IMR-90 (cell line): Measurements from ENCODE around the gene APOL3. TPM values are rescaled to one million over a fixed set of nuclear protein-coding genes. Genes with fewer than 3 reads are reported as not detected.

Experiments
- ATAC-seq: fragments of 200-7000 bp; cut with Tn5 transposase; 2 replicates; pipeline ENCODE4 v1.9.1; 2020; ENCODE audit warnings: low read depth, mild to moderate bottlenecking, moderate library complexity
- BruUV-seq: library from RNA; stranded (reverse); fragments of 400-500 nt; replicated peaks from 2 replicates; lab custom pipeline; 2021; lab: Mats Ljungman, UMichigan
- CTCF ChIA-PET: fragments of 300-600 bp; formaldehyde crosslinking; extraction: SDS; loops from one replicate; lab custom pipeline; 2021; ENCODE audit warnings: antibody characterized with exemption; lab: Yijun Ruan, JAX
- POLR2A ChIA-PET: fragments of 300-600 bp; sonication (Branson Sonifier 250); formaldehyde crosslinking; loops from one replicate; lab custom pipeline; 2022; ENCODE audit warnings: antibody characterized with exemption; ENCODE audit not compliant: unreplicated experiment; lab: Charles Lee
- DNase-seq: peaks from one replicate; pipeline ENCODE4 v3.0.0; 2013
- H2AFZ ChIP-seq: replicated peaks from 2 replicates; pipeline ENCODE3; 2013; ENCODE audit warnings: low read length, mild to moderate bottlenecking; ENCODE audit not compliant: poor library complexity
- H2AK5ac ChIP-seq: 2 replicates; pipeline ENCODE4 v1.6.1; 2013; ENCODE audit warnings: low read depth, low read length, inconsistent platforms
- H2AK9ac ChIP-seq: replicated peaks from 2 replicates; pipeline ENCODE3; 2013; ENCODE audit warnings: mild to moderate bottlenecking, low read depth, low read length, moderate library complexity; ENCODE audit not compliant: poor library complexity
- H2BK120ac ChIP-seq: 2 replicates; pipeline ENCODE4 v1.6.1; 2013; ENCODE audit warnings: low read depth, low read length, inconsistent platforms
- H2BK15ac ChIP-seq: 3 replicates; pipeline ENCODE4 v1.6.1; 2013; ENCODE audit warnings: low read depth, low read length, inconsistent platforms
- H2BK20ac ChIP-seq: 2 replicates; pipeline ENCODE4 v1.6.1; 2013; ENCODE audit warnings: low read depth, mild to moderate bottlenecking, inconsistent platforms, low read length, moderate library complexity
- H2BK5ac ChIP-seq: 2 replicates; pipeline ENCODE4 v1.6.1; 2013; ENCODE audit warnings: mild to moderate bottlenecking, low read depth, low read length, inconsistent platforms; ENCODE audit not compliant: poor library complexity, severe bottlenecking
- H3K14ac ChIP-seq: replicated peaks from 2 replicates; pipeline ENCODE4 v1.6.1; 2013; ENCODE audit warnings: low read depth, low read length, inconsistent platforms
- H3K18ac ChIP-seq: 2 replicates; pipeline ENCODE4 v1.6.1; 2013; ENCODE audit warnings: low read depth, low read length, control low read depth
- H3K23ac ChIP-seq: 2 replicates; pipeline ENCODE4 v1.6.1; 2013; ENCODE audit warnings: low read depth, low read length, inconsistent platforms
- H3K27ac ChIP-seq: 2 replicates; pipeline ENCODE4 v1.5.1; 2013; ENCODE audit warnings: mild to moderate bottlenecking, control low read depth, low read length; ENCODE audit not compliant: insufficient read depth
- H3K27me3 ChIP-seq: 2 replicates; pipeline ENCODE4 v1.6.1; 2013; ENCODE audit warnings: low read length; ENCODE audit not compliant: control insufficient read depth, insufficient read depth
- H3K36me3 ChIP-seq: 2 replicates; pipeline ENCODE4 v1.6.1; 2013; ENCODE audit warnings: low read length, mixed read lengths; ENCODE audit not compliant: control insufficient read depth, insufficient read depth
- H3K4ac ChIP-seq: 2 replicates; pipeline ENCODE4 v1.6.1; 2013; ENCODE audit warnings: low read depth, low read length, inconsistent platforms
- H3K4me1 ChIP-seq: 2 replicates; pipeline ENCODE4 v1.6.1; 2013; ENCODE audit warnings: low read length, mixed read lengths; ENCODE audit not compliant: control insufficient read depth, insufficient read depth
- H3K4me2 ChIP-seq: 2 replicates; pipeline ENCODE4 v1.6.1; 2013; ENCODE audit warnings: low read depth, mild to moderate bottlenecking, control low read depth, low read length, moderate library complexity
- H3K4me3 ChIP-seq: 2 replicates; pipeline ENCODE4 v1.5.1; 2013; ENCODE audit warnings: low read depth, mild to moderate bottlenecking, control low read depth, low read length, moderate library complexity; ENCODE audit not compliant: insufficient read depth
- H3K56ac ChIP-seq: 2 replicates; pipeline ENCODE4 v1.6.1; 2013; ENCODE audit warnings: low read length, inconsistent platforms; ENCODE audit not compliant: insufficient read depth; ENCODE audit errors: extremely low read depth
- H3K79me1 ChIP-seq, 2 experiments: 2 replicates each; pipeline ENCODE4 v1.6.1; 2013; ENCODE audit warnings: low read length in 2 of 2, inconsistent platforms in 1 of 2, low read depth in 1 of 2
- H3K9ac ChIP-seq: 2 replicates; pipeline ENCODE4 v1.6.1; 2013; ENCODE audit warnings: low read depth, low read length, control low read depth
- H3K9me1 ChIP-seq: 2 replicates; pipeline ENCODE4 v1.6.1; 2013; ENCODE audit warnings: low read length, inconsistent platforms; ENCODE audit not compliant: insufficient read depth
- H3K9me3 ChIP-seq: 2 replicates; pipeline ENCODE4 v1.6.1; 2013; ENCODE audit warnings: low read length; ENCODE audit not compliant: control insufficient read depth, insufficient read depth
- H4K20me1 ChIP-seq: 2 replicates; pipeline ENCODE4 v1.6.1; 2013; ENCODE audit warnings: low read length, inconsistent platforms; ENCODE audit not compliant: insufficient read depth
- H4K5ac ChIP-seq: 2 replicates; pipeline ENCODE4 v1.6.1; 2013; ENCODE audit warnings: mild to moderate bottlenecking, low read depth, low read length, control low read depth
- H4K8ac ChIP-seq, 2 experiments: 2 replicates each; pipeline ENCODE4 v1.6.1; 2013; ENCODE audit warnings: low read depth in 2 of 2, low read length in 2 of 2, control low read depth in 1 of 2, inconsistent platforms in 1 of 2
- H4K91ac ChIP-seq: 2 replicates; pipeline ENCODE4 v1.6.1; 2013; ENCODE audit warnings: low read depth, low read length, inconsistent platforms; ENCODE audit not compliant: insufficient read depth
- BHLHE40 ChIP-seq: fragments of 150-350 bp; IDR thresholded peaks from 2 replicates; pipeline ENCODE4 v1.6.1; 2016; ENCODE audit warnings: mild to moderate bottlenecking, low read depth, low read length
- CEBPB ChIP-seq: IDR thresholded peaks from 2 replicates; pipeline ENCODE4 v1.6.1; 2012; ENCODE audit warnings: low read depth, low read length, improper control_type of control experiment
- ELK1 ChIP-seq: fragments of 150-350 bp; IDR thresholded peaks from 2 replicates; pipeline ENCODE4 v1.6.1; 2016; ENCODE audit warnings: low read depth, mild to moderate bottlenecking, low read length, moderate library complexity, borderline replicate concordance
- FOS ChIP-seq: fragments of 150-350 bp; IDR thresholded peaks from 2 replicates; pipeline ENCODE4 v1.6.1; 2016; ENCODE audit warnings: low read depth, low read length
- MXI1 ChIP-seq: IDR thresholded peaks from 2 replicates; pipeline ENCODE4 v1.6.1; 2012; ENCODE audit warnings: low read depth, mild to moderate bottlenecking, low read length, moderate library complexity, borderline replicate concordance
- NFE2L2 ChIP-seq: fragments of 150-350 bp; IDR thresholded peaks from 2 replicates; pipeline ENCODE4 v1.6.1; 2016; ENCODE audit warnings: low read depth, mild to moderate bottlenecking, low read length
- POLR2A ChIP-seq: IDR thresholded peaks from 2 replicates; pipeline ENCODE4 v1.6.1; 2012; ENCODE audit warnings: mild to moderate bottlenecking, low read depth, low read length
- RAD21 ChIP-seq: IDR thresholded peaks from 2 replicates; pipeline ENCODE4 v1.6.1; 2012; ENCODE audit warnings: low read length, improper control_type of control experiment
- RCOR1 ChIP-seq: IDR thresholded peaks from 2 replicates; pipeline ENCODE4 v1.6.1; 2012; ENCODE audit warnings: mild to moderate bottlenecking, low read length, improper control_type of control experiment; ENCODE audit not compliant: insufficient replicate concordance
- USF2 ChIP-seq: fragments of 150-350 bp; IDR thresholded peaks from 2 replicates; pipeline ENCODE4 v1.6.1; 2017; ENCODE audit warnings: mild to moderate bottlenecking, antibody characterized with exemption, low read length, low read depth
- WGBS, 2 experiments: methylation state at CpG; one replicate each; pipeline versions ENCODE4 v1.1.5 to v1.1.7; 2013; ENCODE audit warnings: missing lambda C conversion rate in 2 of 2; ENCODE audit not compliant: insufficient read length in 1 of 2; ENCODE audit errors: extremely low coverage in 2 of 2; 5-methylcytosine and 5-hydroxymethylcytosine counted together
- dilution Hi-C: fragments of 300-500 bp; cut with HindIII; formaldehyde crosslinking; loops from one replicate; pipeline ENCODE4 v1.14.3; 2018; ENCODE audit warnings: low sequenced_read_pairs; ENCODE audit not compliant: unreplicated experiment
- in situ Hi-C: fragments of 300-500 bp; cut with MboI; formaldehyde crosslinking; loops from 3 replicates; pipeline ENCODE4 v1.14.3; 2019; ENCODE audit warnings: low sequenced_read_pairs, inconsistent platforms, mixed read lengths
- intact Hi-C: fragments of 100-400 bp; cut with micrococcal nuclease; formaldehyde crosslinking; loops from 2 replicates; pipeline ENCODE4 v1.10.0; 2022
- polyA plus RNA-seq, 3 experiments: library from polyadenylated mRNA; depleted of rRNA; stranded (reverse); fragments of >200 nt; gene quantifications; 2 replicates each; pipeline ENCODE4 v1.2.3, GENCODE V29; 2012; ENCODE audit warnings: low replicate concordance in 1 of 3
- total RNA-seq: library from RNA; depleted of rRNA; stranded (reverse); fragments of >200 nt; gene quantifications from 2 replicates; pipeline ENCODE4 v1.2.3, GENCODE V29; 2012

The APOL3 gene
- total and polyA plus RNA-seq, 2 of the 4 experiments (the other 2 are of a cell fraction), result 1.4 to 2.3 TPM

GRCh38 chr22:36206255-36206654 is 45.7 kb upstream of the APOL3 start:
- intact Hi-C loops, result no loop called here
- DNase-seq, result no peak

More at GRCh38 chr22:36206255-36206654, 45.7 kb upstream of the APOL3 start:
- Histone ChIP-seq H3K79me1 (no peaks in the 10 kb centered on the region), H2BK5ac (no peak overlapping the region), H3K23ac (no peak overlapping the region), H3K9ac (no peak overlapping the region), H2AFZ (no peak overlapping the region), H2AK9ac (no peak overlapping the region), H2BK15ac (no peak overlapping the region), H3K4me1 (no peaks in the 10 kb centered on the region; the same call in 1 of the 2 replicates), H3K9me1 (no peaks in the 10 kb centered on the region; the same call in 1 of the 2 replicates), H2BK20ac (no peak overlapping the region), H3K9me3 (0 out of 2 replicates have a peak, but pooled peaks cover 2% of the 10 kb centered on the region), H2AK5ac (no peak overlapping the region), H3K4me2 (no peak overlapping the region), H4K8ac (no peak overlapping the region), H3K4me3 (no peak overlapping the region), H3K27ac (no peak overlapping the region), H3K4ac (no peak overlapping the region), H3K56ac (no peak overlapping the region), H3K27me3 (peaks cover 5% of the 10 kb centered on the region), H3K14ac (no peak overlapping the region), H3K36me3 (no peaks in the 10 kb centered on the region), H4K20me1 (no peaks in the 10 kb centered on the region), H4K91ac (no peak overlapping the region), H3K18ac (no peak overlapping the region), H2BK120ac (no peak overlapping the region), H4K5ac (no peak overlapping the region)
- ChIA-PET CTCF (no interaction called here), POLR2A (no interaction called here)
- TF ChIP-seq RAD21, result no peak
- TF ChIP-seq FOS, result no peak
- TF ChIP-seq POLR2A, result no peak
- TF ChIP-seq RCOR1, result no peak
- no peak for TF ChIP-seq CEBPB
- no peak for TF ChIP-seq USF2
- no peak for TF ChIP-seq MXI1
- TF ChIP-seq NFE2L2, result no peak
- TF ChIP-seq ELK1, result no peak
- TF ChIP-seq BHLHE40, result no peak
- WGBS, 2 experiments, result no CpG with 5 or more reads among the region's 1 CpG
- in situ Hi-C loops, result no loop called here
- dilution Hi-C loops, result no loop called here
- ATAC-seq, result no peak
- no TSS peak for BruUV-seq
